Mammary epithelial cell (primary cell): ENCODE results near the gene TRPM8.

Source experiments
- CTCF ChIP-seq, 2 donors: IDR thresholded peaks in 1 of 2; conservative IDR thresholded peaks in 1 of 2; 2 replicates each; pipeline ENCODE4 v1.5.1; 2011 to 2012; ENCODE audit warnings: inconsistent platforms in 2 of 2, low read length in 2 of 2, mild to moderate bottlenecking in 2 of 2, control low read depth in 1 of 2, low read depth in 1 of 2; ENCODE audit not compliant: insufficient read depth in 1 of 2; ENCODE audit errors: extremely low read depth in 1 of 2
- EZH2 ChIP-seq: IDR thresholded peaks from 2 replicates; pipeline ENCODE4 v1.6.1; 2012; ENCODE audit warnings: low read length, inconsistent platforms, borderline replicate concordance

- TF ChIP-seq EZH2 (no peak), CTCF (conservative IDR thresholded peaks at IDR 0.05 in 1 of 2, IDR thresholded peaks at IDR 0.05 in 1 of 2; ENCODE audit: extremely low read depth in 1 of 2, insufficient read depth in 1 of 2, low read depth in 1 of 2, low read length in 2 of 2) (no peak)
Measured at GRCh38 chr2:233973786-233974185, 56.6 kb downstream of the TRPM8 start.
